ENCODE measurements around the gene HLA-A.

HLA-A gene

DNA sequence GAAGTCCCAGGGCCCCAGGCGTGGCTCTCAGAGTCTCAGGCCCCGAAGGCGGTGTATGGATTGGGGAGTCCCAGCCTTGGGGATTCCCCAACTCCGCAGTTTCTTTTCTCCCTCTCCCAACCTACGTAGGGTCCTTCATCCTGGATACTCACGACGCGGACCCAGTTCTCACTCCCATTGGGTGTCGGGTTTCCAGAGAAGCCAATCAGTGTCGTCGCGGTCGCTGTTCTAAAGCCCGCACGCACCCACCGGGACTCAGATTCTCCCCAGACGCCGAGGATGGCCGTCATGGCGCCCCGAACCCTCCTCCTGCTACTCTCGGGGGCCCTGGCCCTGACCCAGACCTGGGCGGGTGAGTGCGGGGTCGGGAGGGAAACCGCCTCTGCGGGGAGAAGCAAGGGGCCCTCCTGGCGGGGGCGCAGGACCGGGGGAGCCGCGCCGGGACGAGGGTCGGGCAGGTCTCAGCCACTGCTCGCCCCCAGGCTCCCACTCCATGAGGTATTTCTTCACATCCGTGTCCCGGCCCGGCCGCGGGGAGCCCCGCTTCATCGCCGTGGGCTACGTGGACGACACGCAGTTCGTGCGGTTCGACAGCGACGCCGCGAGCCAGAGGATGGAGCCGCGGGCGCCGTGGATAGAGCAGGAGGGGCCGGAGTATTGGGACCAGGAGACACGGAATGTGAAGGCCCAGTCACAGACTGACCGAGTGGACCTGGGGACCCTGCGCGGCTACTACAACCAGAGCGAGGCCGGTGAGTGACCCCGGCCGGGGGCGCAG is at the start of gene HLA-A:
Gene HLA-A (plus strand): TSS at position 258 of the 778 bp plus-strand sequence. CDS start 22 bp downstream, at position 280.
- peaks cover 35 to 61% of the 10 kb centered on the region in 2 donors for H3K4me1 Mint-ChIP-seq
- DNase-seq (peak; percentile 88), ATAC-seq (replicated peaks) (peak; percentile 88 to 92)
- peak within 1 kb of the TSS; percentile 95 to 99 for H3K4me3 Mint-ChIP-seq
- H3K27ac Mint-ChIP-seq, result peak within 1 kb of the TSS; percentile 94
- H3K36me3 Mint-ChIP-seq, result peaks cover 46 to 48% of the 10 kb centered on the region in 2 donors
- H3K9me3 Mint-ChIP-seq, result no peaks in the 10 kb centered on the region
- no peaks in the 10 kb centered on the region for H3K27me3 Mint-ChIP-seq

DNA sequence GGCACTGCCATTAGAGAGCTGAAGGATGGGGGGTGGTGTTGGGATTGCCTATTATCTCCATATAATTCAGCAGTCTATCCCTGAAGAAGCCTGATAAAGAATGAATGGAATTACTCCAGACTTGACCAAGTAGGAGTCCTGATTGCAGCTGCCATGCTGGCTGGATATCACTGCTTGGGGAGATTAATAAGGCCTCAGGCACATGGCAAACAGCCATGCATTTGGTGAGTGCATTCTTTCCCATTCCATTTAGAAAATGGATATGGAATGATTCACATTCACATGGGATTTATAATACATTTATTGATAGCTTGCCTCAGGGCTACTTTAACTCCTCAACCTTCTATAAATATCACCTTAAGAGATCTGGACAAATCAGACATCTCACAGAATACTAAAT is 49.6 kb upstream of the HLA-A start:
- H3K27ac Mint-ChIP-seq, result no peak overlapping the region
- peaks cover 0 to 6% of the 10 kb centered on the region in 2 donors for H3K27me3 Mint-ChIP-seq
- no peak overlapping the region for H3K4me3 Mint-ChIP-seq
- peaks cover 29 to 66% of the 10 kb centered on the region in 2 donors for H3K36me3 Mint-ChIP-seq
- peaks cover under 1 to 3% of the 10 kb centered on the region in 2 donors for H3K9me3 Mint-ChIP-seq
- DNase-seq, result no peak
- no peak for ATAC-seq (replicated peaks)
- peaks cover 6 to 27% of the 10 kb centered on the region in 2 donors for H3K4me1 Mint-ChIP-seq

DNA sequence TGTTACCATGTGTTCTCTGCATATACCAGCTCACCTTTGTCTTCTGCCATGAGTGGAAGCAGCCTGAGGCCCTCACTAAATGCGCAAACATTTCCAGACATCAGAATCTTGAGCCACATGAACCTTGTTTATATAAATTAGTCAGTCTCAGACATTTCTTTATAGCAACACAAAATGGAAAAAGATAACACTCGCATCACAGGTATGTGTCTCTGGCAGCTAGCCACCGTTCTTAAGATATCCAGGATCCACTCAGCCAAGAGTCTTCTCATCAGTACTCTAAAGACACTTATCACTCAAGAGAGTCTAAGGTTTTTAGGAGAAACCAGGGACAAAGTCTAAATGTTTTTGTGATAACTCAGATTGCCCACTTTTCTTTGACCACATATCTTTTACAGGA is 43.1 kb upstream of the HLA-A start:
- H3K4me1 Mint-ChIP-seq, result no peaks in the 10 kb centered on the region
- peaks cover 3 to 30% of the 10 kb centered on the region in 2 donors for H3K27me3 Mint-ChIP-seq
- no peak overlapping the region for H3K27ac Mint-ChIP-seq
- DNase-seq, result no peak
- peaks cover 4% of the 10 kb centered on the region in 2 donors for H3K9me3 Mint-ChIP-seq
- H3K36me3 Mint-ChIP-seq, result peaks cover 10 to 27% of the 10 kb centered on the region in 2 donors
- no peak for ATAC-seq (replicated peaks)
- H3K4me3 Mint-ChIP-seq, result no peak overlapping the region

DNA sequence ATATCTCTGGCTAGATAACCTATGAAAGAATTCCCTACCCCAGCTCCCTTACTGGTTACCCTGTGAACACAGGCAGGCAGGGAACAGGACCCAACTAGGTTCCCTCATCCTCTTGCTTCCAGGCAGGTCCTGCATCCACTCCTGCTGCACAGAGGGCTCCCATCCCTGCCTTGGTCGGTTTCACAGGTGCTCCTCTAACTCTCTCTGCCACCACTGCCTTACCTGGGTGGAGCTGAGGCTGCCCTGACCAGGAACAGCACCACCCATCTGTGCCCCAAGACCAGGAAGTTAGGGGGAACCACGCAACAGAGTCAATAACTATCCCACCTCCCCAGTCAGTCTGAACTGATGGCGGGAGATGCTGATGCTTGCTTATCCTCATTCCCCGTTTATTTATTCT is 37.0 kb upstream of the HLA-A start:
- DNase-seq, result no peak
- H3K4me3 Mint-ChIP-seq, result no peak overlapping the region

DNA sequence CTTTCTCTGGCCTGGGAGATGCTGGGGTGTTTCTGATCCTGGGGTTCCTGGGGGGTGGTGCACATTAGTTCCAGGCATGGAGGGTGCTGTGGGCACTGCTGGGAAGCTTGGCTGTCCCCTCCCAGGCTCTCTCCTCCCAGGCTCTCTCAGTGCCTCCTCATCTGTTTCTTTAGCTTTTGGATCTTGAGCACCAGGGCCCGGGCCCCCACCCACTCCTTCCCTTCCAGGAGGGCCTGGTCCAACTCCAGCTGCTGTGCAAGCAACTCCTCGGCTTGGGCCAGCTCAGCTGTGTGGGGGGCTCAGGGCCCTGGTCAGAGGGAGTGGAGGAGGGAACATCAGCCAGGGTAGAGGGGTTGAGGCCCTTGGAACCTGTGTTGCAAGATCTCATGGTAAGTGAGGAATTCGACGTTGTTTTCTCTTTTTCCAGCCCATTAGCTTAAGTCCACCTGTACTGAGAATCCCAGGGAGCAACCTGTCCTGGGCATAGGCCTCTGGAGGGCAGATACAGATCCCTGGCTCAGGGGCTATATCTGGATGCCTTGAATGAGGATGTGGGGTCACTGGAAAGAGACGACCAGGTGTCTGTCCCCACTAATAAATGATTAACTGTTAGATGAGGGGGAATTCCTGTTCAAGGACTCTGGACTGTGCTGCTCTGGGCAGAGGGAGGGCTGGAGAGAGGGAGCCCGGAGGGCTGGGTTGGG is 34.5 kb upstream of the HLA-A start:
- H3K27ac Mint-ChIP-seq, result no peak overlapping the region
- ATAC-seq (replicated peaks) (no peak), DNase-seq (no peak)
- peaks cover 0 to 8% of the 10 kb centered on the region in 2 donors for H3K36me3 Mint-ChIP-seq
- H3K4me1 Mint-ChIP-seq, result peaks cover 0 to 3% of the 10 kb centered on the region in 2 donors
- H3K27me3 Mint-ChIP-seq, result peaks cover 26 to 39% of the 10 kb centered on the region in 2 donors
- H3K9me3 Mint-ChIP-seq, result no peaks in the 10 kb centered on the region
- no peak overlapping the region for H3K4me3 Mint-ChIP-seq

More for the DNA sequence above, 37.0 kb upstream of the HLA-A start:
- Mint-ChIP-seq H3K27ac (no peak overlapping the region), H3K27me3 (peaks cover 6 to 29% of the 10 kb centered on the region in 2 donors), H3K36me3 (no peaks in the 10 kb centered on the region), H3K4me1 (no peaks in the 10 kb centered on the region), H3K9me3 (no peaks in the 10 kb centered on the region)
- ATAC-seq (replicated peaks), result no peak

DNA sequence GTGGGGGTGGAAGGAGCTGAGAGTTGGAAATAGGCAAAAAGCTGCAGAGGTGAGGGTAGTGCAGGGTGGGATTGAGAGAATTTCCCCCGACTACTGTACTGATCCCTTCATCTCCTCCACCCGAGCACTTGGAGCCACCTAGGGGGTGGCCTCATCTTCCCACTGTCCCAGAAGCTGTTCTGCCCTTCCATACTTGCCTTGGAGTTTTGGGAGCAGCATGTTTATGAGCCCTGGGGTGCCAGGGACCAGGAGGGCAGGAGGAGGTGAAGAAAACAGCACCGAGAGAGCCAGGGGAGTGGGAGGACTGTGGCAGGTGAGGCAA is 34.0 kb upstream of the HLA-A start:
- Mint-ChIP-seq H3K36me3 (peaks cover 0 to 8% of the 10 kb centered on the region in 2 donors), H3K4me1 (peaks cover 0 to 3% of the 10 kb centered on the region in 2 donors), H3K9me3 (no peaks in the 10 kb centered on the region), H3K4me3 (no peak overlapping the region), H3K27me3 (peaks cover 31 to 40% of the 10 kb centered on the region in 2 donors), H3K27ac (no peak overlapping the region)
- DNase-seq (no peak), ATAC-seq (replicated peaks) (no peak)

DNA sequence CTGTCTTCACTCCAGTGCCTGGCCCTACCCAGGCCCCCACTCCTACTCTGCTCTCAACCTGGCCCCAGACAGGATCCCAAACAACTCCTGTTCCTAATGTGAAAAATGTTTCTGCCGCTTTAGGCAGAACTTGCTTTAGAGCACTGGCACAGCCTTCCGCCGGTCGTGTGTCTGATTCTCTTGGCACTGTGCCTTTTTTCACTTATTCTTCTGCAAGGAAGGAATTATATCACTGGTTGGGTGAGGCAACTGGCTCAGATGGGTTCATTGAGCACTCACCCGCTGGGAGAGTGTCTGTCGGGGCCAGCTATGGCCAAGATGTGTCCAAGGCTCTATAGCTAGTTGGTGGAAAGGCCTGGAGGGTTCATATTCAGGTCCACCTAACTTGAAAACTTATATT is 33.6 kb upstream of the HLA-A start:
- no peaks in the 10 kb centered on the region for H3K9me3 Mint-ChIP-seq
- H3K27me3 Mint-ChIP-seq, result peaks cover 33 to 44% of the 10 kb centered on the region in 2 donors
- H3K27ac Mint-ChIP-seq, result no peak overlapping the region
- DNase-seq (no peak), ATAC-seq (replicated peaks) (no peak)
- peaks cover 0 to 3% of the 10 kb centered on the region in 2 donors for H3K4me1 Mint-ChIP-seq
- peaks cover 0 to 8% of the 10 kb centered on the region in 2 donors for H3K36me3 Mint-ChIP-seq
- no peak overlapping the region for H3K4me3 Mint-ChIP-seq

DNA sequence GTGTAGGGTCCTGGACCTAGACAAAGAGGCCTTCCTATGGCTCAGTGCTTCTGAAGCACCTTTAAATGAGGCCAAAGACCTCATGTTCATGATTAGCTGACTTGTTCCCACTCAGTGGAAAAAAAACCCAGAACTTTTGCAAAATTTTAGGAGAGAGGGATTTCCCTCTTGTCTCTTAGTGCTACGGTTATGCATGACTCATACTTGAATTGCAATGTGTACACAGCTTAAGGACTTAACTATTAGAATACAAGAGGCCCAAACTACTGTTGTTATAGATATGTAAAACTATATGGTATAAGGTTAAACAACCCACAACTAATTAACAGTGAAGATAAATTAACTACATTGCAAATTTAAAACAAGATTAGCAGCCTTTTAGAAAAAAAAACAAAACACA is 32.3 kb upstream of the HLA-A start:
- peaks cover 0 to 3% of the 10 kb centered on the region in 2 donors for H3K4me1 Mint-ChIP-seq
- ATAC-seq (replicated peaks), result peak in 1 of 2 donors; percentile 64
- peaks cover 0 to 8% of the 10 kb centered on the region in 2 donors for H3K36me3 Mint-ChIP-seq
- peaks cover 40 to 54% of the 10 kb centered on the region in 2 donors for H3K27me3 Mint-ChIP-seq
- H3K4me3 Mint-ChIP-seq, result no peak overlapping the region
- DNase-seq, result no peak
- no peaks in the 10 kb centered on the region for H3K9me3 Mint-ChIP-seq
- no peak overlapping the region for H3K27ac Mint-ChIP-seq

DNA sequence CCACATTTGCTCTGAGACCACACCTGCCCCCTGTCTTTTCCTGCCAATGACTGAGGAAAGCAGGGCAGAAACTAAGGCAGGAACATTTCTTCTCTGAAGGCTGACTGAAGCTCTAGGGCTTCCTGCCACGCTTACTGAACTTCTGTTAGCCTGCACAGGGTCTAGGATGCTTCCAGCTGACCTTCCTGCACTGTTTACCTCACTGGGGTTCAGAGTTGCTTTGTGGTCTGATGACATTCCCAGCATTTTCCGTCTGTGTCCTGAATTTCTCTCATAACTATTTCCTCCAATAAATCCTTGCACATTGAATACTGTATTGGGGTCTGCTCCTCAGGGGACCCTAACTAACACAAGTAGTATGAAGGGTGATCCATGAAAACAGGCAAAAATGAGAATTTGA is 29.5 kb upstream of the HLA-A start:
- peaks cover 34 to 42% of the 10 kb centered on the region in 2 donors for H3K27me3 Mint-ChIP-seq
- no peak for DNase-seq
- peaks cover 0 to 8% of the 10 kb centered on the region in 2 donors for H3K36me3 Mint-ChIP-seq
- no peak overlapping the region for H3K27ac Mint-ChIP-seq
- ATAC-seq (replicated peaks), result no peak
- H3K4me1 Mint-ChIP-seq, result peaks cover 0 to 3% of the 10 kb centered on the region in 2 donors
- no peaks in the 10 kb centered on the region for H3K9me3 Mint-ChIP-seq
- H3K4me3 Mint-ChIP-seq, result no peak overlapping the region

DNA sequence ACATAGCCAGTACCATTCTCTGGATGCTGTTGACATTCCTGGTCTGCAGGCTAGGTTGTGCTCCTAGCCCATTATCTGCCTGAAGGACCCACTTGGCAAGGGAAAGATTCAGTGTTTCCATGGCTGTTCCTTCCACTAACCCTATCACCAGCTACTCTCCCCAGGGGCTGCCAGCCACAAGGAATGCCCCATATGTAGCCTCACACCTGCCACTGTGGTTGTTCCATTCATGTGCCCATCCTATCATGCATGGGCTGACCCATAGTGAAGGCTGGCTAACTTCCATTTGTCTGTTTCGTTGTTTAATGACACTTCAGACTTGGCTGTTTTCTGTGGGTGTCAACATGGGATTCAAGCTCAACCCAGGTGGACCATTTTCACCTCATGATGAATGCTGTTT is 25.6 kb upstream of the HLA-A start:
- Mint-ChIP-seq H3K27me3 (peaks cover 24 to 29% of the 10 kb centered on the region in 2 donors), H3K4me1 (no peaks in the 10 kb centered on the region), H3K4me3 (no peak overlapping the region), H3K9me3 (peaks cover 0 to under 1% of the 10 kb centered on the region in 2 donors), H3K27ac (no peak overlapping the region), H3K36me3 (no peaks in the 10 kb centered on the region)
- no peak for DNase-seq
- ATAC-seq (replicated peaks), result no peak

DNA sequence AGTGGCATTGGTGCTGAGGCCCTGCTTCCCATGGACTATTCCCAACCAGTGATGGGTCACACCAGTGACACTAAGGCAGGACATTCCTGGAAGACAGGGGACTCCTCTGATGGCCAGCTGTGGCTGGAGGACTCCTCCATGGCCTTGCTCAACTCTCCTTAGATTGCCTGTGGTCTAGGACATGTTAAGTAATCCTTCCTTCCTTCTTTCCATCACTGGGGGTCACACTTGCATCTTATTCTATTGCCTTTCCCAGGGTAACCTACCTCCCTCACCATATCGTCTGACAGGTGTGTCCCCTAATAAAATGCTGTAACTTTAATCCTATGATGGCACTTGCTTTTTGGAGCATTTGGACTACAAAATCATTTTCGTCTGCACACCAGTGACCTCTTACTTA is 24.5 kb upstream of the HLA-A start:
- DNase-seq, result no peak
- H3K27ac Mint-ChIP-seq, result no peak overlapping the region
- peaks cover 0 to 1% of the 10 kb centered on the region in 2 donors for H3K9me3 Mint-ChIP-seq

DNA sequence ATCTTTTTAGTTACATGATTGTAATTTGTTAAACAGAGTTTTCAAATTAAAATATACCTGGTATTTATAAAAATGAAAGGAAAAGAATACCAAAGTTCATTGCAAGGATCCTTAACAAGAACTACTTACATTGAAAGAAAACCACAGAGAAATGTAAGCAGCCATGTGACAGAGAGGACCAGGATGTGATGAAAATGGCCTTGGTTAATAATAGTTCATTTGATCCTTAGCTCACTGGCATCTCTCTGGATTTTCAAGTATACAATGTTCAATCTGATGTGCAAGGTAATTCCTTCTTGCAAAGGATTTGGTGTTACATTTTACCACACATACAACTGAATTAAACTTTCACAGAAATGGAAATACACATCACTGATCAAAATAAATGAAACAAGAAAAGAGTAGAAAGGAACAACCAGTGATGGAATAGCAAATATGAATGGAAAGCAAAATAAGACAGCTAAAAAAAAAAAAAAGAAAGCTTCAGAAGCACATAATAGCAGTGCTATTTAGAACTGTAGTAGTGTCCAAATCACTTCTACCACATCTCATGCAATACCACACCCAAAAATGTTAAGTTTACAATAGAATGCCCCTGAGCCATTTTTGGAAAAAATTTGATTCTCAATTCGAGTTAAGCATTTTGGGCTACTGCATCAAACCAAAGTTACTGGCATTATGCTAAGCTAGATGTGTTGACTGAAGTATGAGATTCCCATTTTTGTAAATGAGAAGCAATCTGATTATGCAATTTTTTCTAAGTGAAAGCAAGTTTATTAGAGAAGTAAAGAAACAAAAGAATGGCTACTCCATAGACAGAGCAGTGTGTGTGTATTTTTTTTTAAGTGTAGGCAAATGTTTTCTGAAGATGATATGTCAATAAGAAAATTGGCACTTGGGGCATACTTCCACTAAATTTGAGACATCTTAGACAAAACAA is 22.6 kb upstream of the HLA-A start:
- Mint-ChIP-seq H3K9me3 (peaks cover 0 to 1% of the 10 kb centered on the region in 2 donors), H3K4me3 (no peak overlapping the region), H3K36me3 (peaks cover 0 to 7% of the 10 kb centered on the region in 2 donors), H3K27ac (no peak overlapping the region), H3K4me1 (peaks cover 2 to 3% of the 10 kb centered on the region in 2 donors), H3K27me3 (no peaks in the 10 kb centered on the region)
- DNase-seq, result no peak
- no peak for ATAC-seq (replicated peaks)

More for the DNA sequence above, 24.5 kb upstream of the HLA-A start:
- Mint-ChIP-seq H3K4me3 (no peak overlapping the region), H3K27me3 (peaks cover 13 to 18% of the 10 kb centered on the region in 2 donors), H3K4me1 (no peaks in the 10 kb centered on the region), H3K36me3 (peaks cover 0 to 6% of the 10 kb centered on the region in 2 donors)
- no peak for ATAC-seq (replicated peaks)

DNA sequence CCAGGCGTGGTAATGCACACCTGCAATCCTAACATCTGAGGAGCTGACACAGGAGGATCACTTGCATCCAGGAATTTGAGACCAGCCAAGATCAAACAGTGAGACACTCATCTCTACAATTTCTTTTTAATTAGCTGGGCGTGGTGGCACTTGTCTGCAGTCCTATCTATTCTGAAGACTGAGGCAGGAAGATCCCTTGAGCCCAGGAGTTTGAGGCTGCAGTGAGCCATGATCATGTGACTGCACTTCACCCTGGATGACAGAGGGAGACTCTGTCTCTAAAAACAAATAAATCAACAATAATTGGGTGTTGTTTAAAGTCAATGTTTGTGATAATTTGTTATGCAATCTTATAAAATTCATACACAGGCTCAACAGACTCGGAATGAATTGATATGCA is 18.0 kb upstream of the HLA-A start:
- ATAC-seq (replicated peaks) (no peak), DNase-seq (no peak)
- H3K27ac Mint-ChIP-seq, result no peak overlapping the region
- H3K9me3 Mint-ChIP-seq, result peaks cover 0 to 1% of the 10 kb centered on the region in 2 donors
- no peaks in the 10 kb centered on the region for H3K27me3 Mint-ChIP-seq
- H3K4me3 Mint-ChIP-seq, result no peak overlapping the region
- H3K36me3 Mint-ChIP-seq, result peaks cover 3 to 7% of the 10 kb centered on the region in 2 donors
- peaks cover 13 to 41% of the 10 kb centered on the region in 2 donors for H3K4me1 Mint-ChIP-seq

DNA sequence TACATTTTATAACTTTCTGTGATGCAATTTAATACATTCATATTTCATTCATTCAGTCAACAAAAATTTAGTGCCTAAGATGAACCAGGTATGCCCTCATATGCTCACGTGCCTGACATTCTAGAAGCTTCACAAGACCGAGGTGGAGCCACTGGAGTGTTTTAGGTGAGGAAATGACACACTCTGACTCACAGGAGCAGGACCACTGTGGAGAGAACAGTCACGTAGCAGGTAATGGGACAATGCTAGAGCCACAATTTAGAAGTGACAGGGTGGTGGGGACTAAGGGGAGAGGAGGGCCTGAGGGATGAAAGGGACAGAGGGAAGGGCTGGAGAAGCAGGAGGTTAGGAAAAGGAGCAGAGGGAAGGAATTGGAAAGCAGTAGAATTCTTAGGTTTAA is 17.6 kb upstream of the HLA-A start:
- peaks cover 0 to 1% of the 10 kb centered on the region in 2 donors for H3K9me3 Mint-ChIP-seq
- ATAC-seq (replicated peaks) (no peak), DNase-seq (no peak)
- no peaks in the 10 kb centered on the region for H3K27me3 Mint-ChIP-seq
- H3K27ac Mint-ChIP-seq, result no peak overlapping the region
- peaks cover 6 to 12% of the 10 kb centered on the region in 2 donors for H3K36me3 Mint-ChIP-seq
- H3K4me3 Mint-ChIP-seq, result no peak overlapping the region
- peaks cover 16 to 45% of the 10 kb centered on the region in 2 donors for H3K4me1 Mint-ChIP-seq
